ENCODE results near the gene GPRC5B.

Gene GPRC5B

DNA sequence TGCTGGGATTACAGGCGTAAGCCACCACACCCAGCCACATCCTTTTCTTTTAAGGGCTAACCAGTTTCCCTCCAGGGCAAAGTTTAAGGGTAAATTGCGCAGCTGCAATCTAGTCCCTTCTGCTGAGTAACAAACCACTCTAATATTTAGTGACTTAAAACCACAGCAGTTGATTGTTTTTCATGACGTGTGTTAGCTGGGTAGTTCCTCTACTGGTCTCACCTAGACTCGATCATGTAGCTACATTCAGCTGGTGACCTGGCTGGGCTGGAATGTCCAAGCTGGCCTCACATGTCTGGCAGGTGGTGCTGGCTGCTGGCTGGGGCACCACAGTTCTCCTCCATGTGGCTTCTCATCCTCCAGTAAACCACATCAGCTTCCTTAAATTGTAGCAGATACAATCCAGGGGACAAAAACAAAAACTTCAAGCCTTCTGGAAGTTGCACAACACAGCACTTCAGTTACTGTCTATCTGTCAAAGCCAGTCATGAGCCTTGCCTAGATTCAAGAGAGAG is 75.5 kb downstream of the GPRC5B start:
- no peak for DNase-seq

GRCh38 chr16:19808061-19808641 is 76.5 kb downstream of the GPRC5B start:
- no peak for DNase-seq

Measured in NCI-H2029 treated with DMSO at 0.1 percent for 48 hours (cell line).